H54 (cell line): ENCODE results near the gene RBMS1.

Experiments used
- DNase-seq: peaks from one replicate; pipeline ENCODE4 v3.0.0; 2011; ENCODE audit warnings: low spot score, mixed read lengths; ENCODE audit not compliant: insufficient read length
- FAIRE-seq: peaks from 3 replicates; lab custom pipeline; 2011; peaks lifted over from hg19 to GRCh38; lab: Jason Lieb, UNC
- POLR2A ChIP-seq: IDR thresholded peaks from 2 replicates; pipeline ENCODE4 v1.6.1; 2011; ENCODE audit warnings: low read depth, mild to moderate bottlenecking, low read length

RBMS1 gene

DNA sequence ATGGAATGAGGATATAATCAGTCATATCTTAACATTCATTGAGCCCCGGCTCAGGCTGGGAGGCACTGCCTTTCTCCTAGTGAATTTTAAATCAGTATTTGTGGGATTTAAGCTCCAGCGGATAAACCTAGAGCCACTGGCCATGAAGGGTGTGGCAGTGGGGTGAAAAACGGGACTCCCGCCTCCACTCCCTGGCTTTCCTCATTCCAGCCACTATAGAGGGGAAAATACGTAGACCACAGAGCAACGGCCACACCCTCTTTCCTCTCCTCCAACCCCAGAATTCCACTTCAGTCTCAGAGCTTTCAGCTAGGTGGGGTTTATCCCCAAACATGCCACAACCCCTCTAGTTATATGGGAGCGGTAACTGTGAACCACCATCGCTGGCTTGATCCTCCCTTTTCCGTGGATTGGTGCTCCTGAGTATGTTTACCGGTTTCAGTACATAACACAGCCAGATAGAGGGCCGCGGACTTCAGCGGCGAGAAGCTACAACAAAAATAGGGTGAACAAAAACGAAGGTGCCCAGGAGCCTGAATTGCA, 223.0 kb downstream of the RBMS1 start:
- no peak for TF ChIP-seq POLR2A
- peak; percentile 30 for DNase-seq
- peak; percentile 36 for FAIRE-seq

DNA sequence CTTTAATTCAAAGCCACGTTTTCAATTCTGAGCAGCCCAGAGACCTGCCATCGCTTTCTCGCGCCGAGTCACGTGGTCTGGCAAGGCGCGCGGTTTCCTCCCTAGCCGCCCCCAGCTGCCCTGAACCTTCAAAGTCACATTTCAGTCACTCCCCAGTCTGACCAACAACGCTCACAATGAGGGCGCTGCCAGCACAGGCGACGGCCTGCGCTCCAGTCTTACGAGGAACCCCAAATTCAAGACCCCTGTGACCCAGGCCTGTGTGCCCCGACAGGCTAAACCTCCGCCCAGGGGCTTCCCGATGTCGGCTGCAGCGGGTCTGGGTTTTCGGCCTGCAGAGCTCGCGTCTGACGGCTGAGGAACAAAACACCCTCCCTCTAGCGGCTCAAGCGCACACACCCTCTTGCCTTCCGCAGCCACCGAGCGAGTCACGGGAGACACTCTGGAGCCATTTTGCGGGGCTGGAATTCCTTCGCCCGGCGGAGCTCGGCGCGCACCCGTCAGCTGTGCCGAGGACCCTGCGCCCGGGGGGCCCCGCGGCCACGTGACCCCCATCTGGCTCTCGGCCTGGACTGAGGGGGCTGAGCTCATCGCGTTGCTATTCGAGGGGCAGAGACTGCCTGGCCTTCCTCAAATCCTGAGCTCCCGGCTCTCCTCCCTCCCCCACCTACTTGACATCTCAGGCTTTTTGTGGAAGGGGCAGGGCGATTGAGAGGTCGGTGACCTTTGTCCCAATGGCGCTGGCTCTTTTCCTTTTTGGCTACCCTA, 223.6 kb downstream of the RBMS1 start:
- peak; percentile 80 for FAIRE-seq

DNA sequence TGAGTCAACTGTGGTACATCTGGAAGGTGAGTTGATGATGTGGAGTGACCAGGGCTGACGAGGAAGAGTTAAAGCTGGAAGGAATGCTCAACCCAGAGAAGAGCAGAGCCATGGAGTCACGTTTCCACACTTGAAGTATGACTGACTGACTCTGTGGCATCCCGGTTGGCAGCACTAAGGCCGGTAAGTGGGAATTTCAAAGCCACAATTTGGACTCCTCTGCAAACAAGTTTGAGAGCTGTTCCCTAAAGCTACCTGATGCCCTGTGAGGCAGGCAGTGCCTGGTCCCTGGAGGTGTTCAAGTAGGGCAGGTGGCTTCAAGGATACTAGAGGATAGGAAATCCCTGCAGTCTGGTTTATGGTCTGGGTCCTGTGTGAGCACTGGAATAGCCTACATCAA, 224.2 kb downstream of the RBMS1 start:
- no peak for DNase-seq
- FAIRE-seq, result no peak
- TF ChIP-seq POLR2A, result no peak

More for the DNA sequence above, 223.6 kb downstream of the RBMS1 start:
- peak; percentile 18; the same call in 1 of the 2 replicates for TF ChIP-seq POLR2A
- peak; percentile 78 for DNase-seq

DNA sequence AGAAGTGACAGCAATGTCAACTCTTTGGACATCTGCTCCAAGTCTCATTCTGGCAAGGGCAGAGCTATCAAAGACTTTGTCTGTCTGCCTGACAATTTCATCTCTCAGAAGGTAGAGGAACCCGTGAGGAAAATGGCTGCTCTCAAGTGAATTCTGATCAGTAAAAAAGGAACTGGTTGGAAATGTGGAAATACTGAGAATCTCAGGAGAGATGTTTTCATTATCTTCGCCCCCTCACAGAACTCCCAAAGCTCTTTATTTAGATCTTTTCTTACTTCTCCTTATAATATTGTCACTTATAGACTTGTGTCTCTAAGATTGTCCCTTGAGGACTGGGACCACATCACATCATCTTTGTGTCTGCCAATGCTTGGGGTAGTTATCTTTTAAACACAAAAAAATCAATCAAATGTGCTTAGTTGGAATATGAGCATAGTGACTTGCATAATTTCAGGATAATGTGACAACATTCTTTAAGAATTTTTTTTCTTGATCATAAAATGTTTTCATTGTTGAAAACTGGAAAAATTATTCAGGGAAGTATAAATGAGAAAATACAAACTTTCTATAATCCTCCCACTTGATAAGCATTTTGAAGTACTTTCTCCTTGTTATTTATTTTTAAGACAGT, 225.3 kb downstream of the RBMS1 start:
- TF ChIP-seq POLR2A, result no peak
- DNase-seq, result no peak
- FAIRE-seq, result no peak

DNA sequence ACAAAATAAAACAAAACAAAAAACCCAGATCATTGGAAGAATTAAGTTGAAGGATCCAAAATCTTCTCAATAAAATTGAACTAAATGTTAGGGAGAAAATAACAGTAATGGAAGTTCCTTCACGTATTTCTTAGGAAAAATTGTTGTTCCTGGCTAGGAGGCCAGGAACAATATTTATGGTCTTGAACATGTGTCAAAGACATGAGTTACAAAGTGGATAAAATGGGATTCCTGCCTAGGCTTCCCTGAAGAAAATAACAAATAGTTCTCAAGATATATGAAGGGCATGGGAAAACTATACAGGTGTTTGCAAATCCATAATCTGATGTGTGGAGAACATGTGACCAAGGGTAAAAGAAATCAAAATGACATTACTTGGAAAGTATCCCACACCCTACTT, 225.9 kb downstream of the RBMS1 start:
- no peak for FAIRE-seq
- no peak for TF ChIP-seq POLR2A
- DNase-seq, result no peak

DNA sequence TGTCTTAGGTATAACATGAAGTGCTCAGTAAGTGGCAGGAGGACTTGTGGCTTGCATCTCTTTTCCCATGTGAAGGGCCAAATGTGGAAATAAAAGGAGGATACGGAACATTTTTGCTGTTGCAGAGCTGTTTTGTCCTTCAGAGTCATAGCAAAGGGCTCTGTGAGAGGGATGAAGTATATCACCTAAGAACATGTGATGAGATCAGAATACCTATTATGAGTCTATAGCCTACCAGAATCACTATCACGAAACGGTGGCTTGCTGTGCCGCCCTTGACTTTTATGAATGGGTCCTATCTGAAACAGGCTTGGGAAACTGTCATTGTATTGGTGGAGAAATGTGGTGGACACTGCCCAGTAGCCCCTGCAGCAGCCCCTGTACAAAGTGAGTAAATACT, 226.6 kb downstream of the RBMS1 start:
- no peak for TF ChIP-seq POLR2A
- DNase-seq (no peak), FAIRE-seq (no peak)

DNA sequence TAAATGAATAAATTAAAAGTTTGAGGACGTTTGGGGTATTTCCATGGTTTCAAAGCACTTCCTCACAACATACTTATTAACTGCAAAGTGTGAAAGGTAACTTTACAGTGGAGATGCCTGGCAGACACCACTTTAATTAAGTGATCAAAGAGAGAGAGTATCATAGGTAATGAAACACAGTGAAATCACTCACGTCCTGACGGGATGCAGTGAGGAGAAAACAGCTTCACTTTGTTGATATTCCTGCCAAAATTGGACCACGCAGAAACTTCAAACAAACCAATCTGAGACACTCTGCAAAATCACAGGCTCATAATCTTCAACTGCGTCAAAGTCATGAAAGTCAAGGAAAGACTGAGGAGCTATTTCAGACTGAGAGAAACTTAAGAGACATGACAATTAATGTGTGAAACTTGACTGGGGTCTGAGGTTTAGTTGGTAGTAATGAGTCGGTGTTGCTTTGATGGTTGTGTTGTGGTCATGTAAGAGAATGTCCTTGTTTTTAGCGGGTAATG, 227.5 kb downstream of the RBMS1 start:
- TF ChIP-seq POLR2A, result no peak
- FAIRE-seq (no peak), DNase-seq (no peak)

DNA sequence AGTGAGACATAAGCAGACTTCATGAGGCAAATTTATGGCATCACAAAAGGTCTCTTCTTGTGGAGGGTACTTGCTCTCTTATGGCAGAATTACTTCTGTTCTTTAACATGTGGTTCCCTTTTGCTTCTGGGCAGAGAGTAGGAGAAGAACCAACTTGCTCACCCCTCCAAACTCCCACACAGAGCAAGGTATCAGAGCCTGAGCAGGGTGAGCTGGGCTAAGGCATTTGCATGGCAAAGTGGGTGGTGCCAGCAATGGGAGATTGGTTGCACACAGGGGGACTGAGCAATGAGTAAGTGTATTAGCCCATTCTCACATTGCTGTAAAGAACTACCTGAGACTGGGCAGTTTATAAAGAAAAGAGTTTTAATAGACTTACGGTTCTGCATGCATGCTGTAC, 229.3 kb downstream of the RBMS1 start:
- TF ChIP-seq POLR2A, result no peak
- FAIRE-seq (no peak), DNase-seq (no peak)

DNA sequence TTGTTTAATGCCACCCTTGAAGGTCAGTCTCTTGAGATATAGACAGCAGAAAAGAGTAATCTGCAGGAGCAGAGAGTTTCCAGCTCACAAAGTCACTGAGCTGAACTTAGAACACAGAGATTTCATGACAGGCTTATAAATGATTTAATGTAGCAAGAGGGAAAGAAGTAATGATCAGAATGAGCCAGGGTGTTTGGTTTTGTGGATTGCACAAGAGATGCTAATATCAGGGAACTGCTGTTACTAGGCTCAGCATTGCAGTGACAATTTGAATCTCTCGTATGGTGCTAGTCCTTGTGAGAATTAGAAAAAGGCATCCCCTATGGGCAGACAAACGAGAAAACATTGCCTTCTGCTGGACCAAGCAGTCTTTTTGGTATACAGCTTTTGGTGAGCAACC, 231.9 kb downstream of the RBMS1 start:
- no peak for DNase-seq
- no peak for TF ChIP-seq POLR2A
- FAIRE-seq, result no peak

DNA sequence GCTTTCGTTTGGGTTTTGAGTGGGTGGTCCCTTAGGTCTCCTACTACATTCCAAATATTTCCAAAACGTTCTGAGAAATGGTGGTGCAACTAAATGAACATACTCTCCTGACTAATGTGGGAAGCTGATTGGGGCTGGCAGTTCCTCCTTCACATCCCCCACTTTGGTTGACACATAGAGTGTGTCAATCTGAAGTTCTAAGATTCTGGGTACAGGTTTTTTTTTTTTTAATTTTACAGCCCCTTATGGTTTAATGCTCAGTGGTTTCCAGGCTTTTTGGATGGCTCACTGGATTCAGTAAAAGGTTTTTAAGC, 235.2 kb downstream of the RBMS1 start:
- TF ChIP-seq POLR2A, result no peak
- no peak for FAIRE-seq
- no peak for DNase-seq

DNA sequence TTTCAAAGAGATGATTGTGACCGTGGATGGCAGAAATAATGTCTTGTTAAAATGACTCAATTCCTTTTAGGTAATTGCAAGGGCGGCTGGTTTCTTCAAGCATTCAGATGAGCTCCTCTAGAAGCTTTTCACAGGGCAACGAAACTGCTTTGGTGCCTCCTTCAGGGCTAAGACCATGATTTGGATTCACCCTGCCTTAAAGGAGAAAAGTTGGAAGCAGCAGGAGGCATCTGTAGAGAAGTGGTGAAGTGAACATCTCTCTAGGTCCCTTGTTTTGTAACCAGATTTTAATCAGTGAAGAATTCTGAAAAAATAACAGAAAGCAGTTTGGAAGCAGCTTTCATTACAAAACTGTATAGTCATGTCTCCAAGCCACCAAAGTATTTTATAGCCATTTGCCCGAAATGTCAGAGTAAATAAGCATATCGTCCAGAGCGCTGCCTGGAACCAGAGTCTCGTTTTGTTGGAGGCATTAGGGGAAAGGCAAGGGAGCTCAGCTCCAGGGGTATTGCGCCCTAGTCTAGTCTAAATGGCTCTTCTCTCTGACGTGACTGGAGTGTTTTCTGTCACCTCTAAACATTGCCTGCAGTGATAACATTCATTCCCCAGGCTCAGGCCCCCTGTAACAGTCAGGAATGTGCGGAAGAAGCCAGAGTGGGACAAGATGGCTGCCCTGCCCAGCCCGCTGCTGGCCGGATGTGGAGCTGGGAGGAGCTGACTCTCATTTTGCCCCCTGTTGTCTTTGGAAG, 235.7 kb downstream of the RBMS1 start:
- DNase-seq (no peak), FAIRE-seq (no peak)
- TF ChIP-seq POLR2A, result no peak

DNA sequence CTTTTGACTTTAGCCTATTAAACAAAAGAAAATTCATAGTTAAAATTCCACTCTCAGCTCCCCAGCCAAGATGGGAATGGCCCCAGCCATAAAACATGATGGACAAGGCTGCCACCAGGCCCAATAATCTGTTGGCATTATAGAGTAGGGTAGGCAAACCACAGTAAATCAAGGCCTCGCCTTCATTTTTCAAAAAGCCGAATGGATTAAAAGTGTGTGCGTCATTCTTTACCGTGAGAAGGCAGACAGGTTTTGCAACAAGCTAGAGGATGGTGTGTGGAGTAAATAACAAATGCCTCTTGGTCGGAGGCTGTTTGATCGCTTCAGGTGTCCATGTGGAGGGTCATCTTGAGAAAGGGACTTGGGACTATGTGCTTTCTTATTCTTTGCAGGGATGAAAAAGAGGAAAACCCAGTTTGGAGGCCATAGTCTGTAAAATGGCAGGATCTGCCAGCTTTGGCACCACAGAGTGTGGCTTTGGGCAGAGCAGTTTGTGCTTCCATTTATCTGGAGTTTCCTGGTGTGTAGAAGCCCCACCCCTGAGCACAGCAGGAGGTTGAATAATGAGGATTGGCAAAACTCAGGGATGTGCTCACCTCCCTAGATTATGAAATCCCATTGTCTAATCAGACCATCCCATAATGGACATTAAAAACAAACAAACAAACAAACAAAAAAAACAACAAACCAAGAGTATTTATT, 236.4 kb downstream of the RBMS1 start:
- DNase-seq (no peak), FAIRE-seq (no peak)
- TF ChIP-seq POLR2A, result no peak

DNA sequence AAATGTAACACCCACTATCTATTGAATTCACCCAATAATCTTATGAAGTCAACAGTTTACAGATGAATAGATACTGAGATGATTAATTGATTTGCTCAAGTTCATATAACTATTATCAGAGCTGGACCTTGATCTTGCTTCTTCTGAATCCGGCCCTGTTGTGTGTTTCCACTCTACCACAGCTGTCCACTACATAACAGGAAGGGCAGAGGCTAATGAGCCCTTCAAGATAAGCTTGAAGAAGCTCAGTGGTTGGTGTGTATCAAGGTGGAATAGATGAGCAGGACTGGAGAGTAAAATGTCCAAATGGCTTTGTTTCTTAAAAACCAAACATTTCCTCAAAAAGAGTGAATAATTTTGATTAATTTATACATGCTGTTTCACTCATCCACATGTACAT, 237.1 kb downstream of the RBMS1 start:
- no peak for FAIRE-seq
- no peak for TF ChIP-seq POLR2A
- DNase-seq, result no peak
